ENCODE results near the gene MAST2. TPM values are rescaled to one million over a fixed set of nuclear protein-coding genes. Genes with fewer than 3 reads are reported as not detected.

The MAST2 gene
- polyA plus RNA-seq, 3 donors from 2014 or later = 1.4 to 7.9 (median 7.4) TPM

- Mint-ChIP-seq H3K9me3 (no peaks in the 10 kb centered on the region), H3K27ac (no peak overlapping the region), H3K4me1 (no peaks in the 10 kb centered on the region), H3K36me3 (peaks cover 0 to 8% (median 0%) of the 10 kb centered on the region in 3 donors), H3K27me3 (ENCODE audit: low read depth in 3 of 3) (peaks cover 0 to 2% (median 2%) of the 10 kb centered on the region in 3 donors), H3K4me3 (no peak overlapping the region)
- no peak for DNase-seq
Observed at GRCh38 chr1:46084553-46085451, 281.4 kb downstream of the MAST2 start.

Other genes with a start within 250 kb of the MAST2 start
- gene NASP, start 219.6 kb upstream of the MAST2 start, polyA plus RNA-seq = 10 to 100 TPM; 33.7 to 78.0 (median 67.9) TPM
- under 1 TPM in 1 of 3 donors, not detected in 2; 0.47 TPM for gene CCDC17, start 179.6 kb upstream of the MAST2 start, polyA plus RNA-seq
- gene GPBP1L1, start 117.1 kb upstream of the MAST2 start, polyA plus RNA-seq = 100 to 1,000 TPM in 1 of 3 donors, 10 to 100 TPM in 2; 76.5 to 120 (median 78.4) TPM
- 10 to 100 TPM; 15.2 to 33.7 (median 26.7) TPM for gene TMEM69, start 115.4 kb upstream of the MAST2 start, polyA plus RNA-seq
- 10 to 100 TPM; 13.4 to 20.4 (median 17.6) TPM for gene IPP, start 53.0 kb upstream of the MAST2 start, polyA plus RNA-seq